ENCODE measurements around the gene TPK1.

The TPK1 gene

GRCh38 chr7:144445590-144445989 lies 390.3 kb downstream of the TPK1 start:
- Histone ChIP-seq H3K9ac (ENCODE audit: low read length) (no peak overlapping the region), H3K79me2 (ENCODE audit: control insufficient read depth, insufficient read depth, low read length) (no peaks in the 10 kb centered on the region), H3K4ac (ENCODE audit: low read depth, low read length) (no peak overlapping the region), H3K18ac (ENCODE audit: low read length) (no peak overlapping the region), H3K56ac (ENCODE audit: low read length) (no peak overlapping the region), H3K36me3 (ENCODE audit: control insufficient read depth, insufficient read depth, low read length) (no peaks in the 10 kb centered on the region), H3K4me1 (ENCODE audit: control insufficient read depth, low read depth, low read length) (no peaks in the 10 kb centered on the region), H2AK5ac (ENCODE audit: low read length) (no peak overlapping the region), H3K23ac (ENCODE audit: low read length) (no peak overlapping the region), H3K27me3 (ENCODE audit: insufficient read depth, low read length, poor library complexity) (no peaks in the 10 kb centered on the region), H3K4me2 (ENCODE audit: low read length) (no peak overlapping the region), H2BK120ac (ENCODE audit: low read depth, low read length) (no peak overlapping the region), H4K5ac (ENCODE audit: low read length) (no peak overlapping the region), H3K27ac (ENCODE audit: low read depth, low read length) (no peak overlapping the region), H2BK15ac (replicated peaks; ENCODE audit: low read depth) (no peak overlapping the region), H3K79me1 (ENCODE audit: low read length) (no peaks in the 10 kb centered on the region), H3K4me3 (ENCODE audit: low read length) (no peak overlapping the region), H4K8ac (ENCODE audit: low read depth, low read length) (no peak overlapping the region), H2BK5ac (ENCODE audit: low read length) (no peak overlapping the region)
- WGBS (ENCODE audit: extremely low coverage, insufficient coverage, low lambda C conversion rate) = no CpG with 5 or more reads among the region's 1 CpG
- DNase-seq = no peak

GRCh38 chr7:144439717-144440205 lies 396.1 kb downstream of the TPK1 start:
- H3K27me3 ChIP-seq (ENCODE audit: insufficient read depth, low read length, poor library complexity) = no peaks in the 10 kb centered on the region
- H3K36me3 ChIP-seq (ENCODE audit: control insufficient read depth, insufficient read depth, low read length) = no peaks in the 10 kb centered on the region
- no peak overlapping the region for H2BK120ac ChIP-seq (ENCODE audit: low read depth, low read length)
- H4K8ac ChIP-seq (ENCODE audit: low read depth, low read length) = no peak overlapping the region
- no peak overlapping the region for H3K4me3 ChIP-seq (ENCODE audit: low read length)
- H3K4me2 ChIP-seq (ENCODE audit: low read length) = no peak overlapping the region
- H4K5ac ChIP-seq (ENCODE audit: low read length) = no peak overlapping the region
- H3K9ac ChIP-seq (ENCODE audit: low read length) = no peak overlapping the region
- no peak overlapping the region for H3K4ac ChIP-seq (ENCODE audit: low read depth, low read length)
- H2AK5ac ChIP-seq (ENCODE audit: low read length) = no peak overlapping the region
- H2BK5ac ChIP-seq (ENCODE audit: low read length) = no peak overlapping the region
- no peak overlapping the region for H3K23ac ChIP-seq (ENCODE audit: low read length)
- H3K56ac ChIP-seq (ENCODE audit: low read length) = no peak overlapping the region
- H3K27ac ChIP-seq (ENCODE audit: low read depth, low read length) = no peak overlapping the region
- no peaks in the 10 kb centered on the region for H3K79me2 ChIP-seq (ENCODE audit: control insufficient read depth, insufficient read depth, low read length)
- WGBS (ENCODE audit: extremely low coverage, insufficient coverage, low lambda C conversion rate) = no CpG with 5 or more reads among the region's 5 CpGs
- DNase-seq = peak; percentile 41
- H3K79me1 ChIP-seq (ENCODE audit: low read length) = no peaks in the 10 kb centered on the region
- no peak overlapping the region for H3K18ac ChIP-seq (ENCODE audit: low read length)
- H2BK15ac ChIP-seq (replicated peaks; ENCODE audit: low read depth) = no peak overlapping the region
- H3K4me1 ChIP-seq (ENCODE audit: control insufficient read depth, low read depth, low read length) = no peaks in the 10 kb centered on the region

GRCh38 chr7:144438759-144439158 lies 397.1 kb downstream of the TPK1 start:
- H3K18ac ChIP-seq (ENCODE audit: low read length) = no peak overlapping the region
- no peak overlapping the region for H3K56ac ChIP-seq (ENCODE audit: low read length)
- no peak overlapping the region for H2BK15ac ChIP-seq (replicated peaks; ENCODE audit: low read depth)
- H2BK120ac ChIP-seq (ENCODE audit: low read depth, low read length) = no peak overlapping the region
- no peak overlapping the region for H3K4ac ChIP-seq (ENCODE audit: low read depth, low read length)
- H2AK5ac ChIP-seq (ENCODE audit: low read length) = no peak overlapping the region
- no peaks in the 10 kb centered on the region for H3K36me3 ChIP-seq (ENCODE audit: control insufficient read depth, insufficient read depth, low read length)
- H3K79me1 ChIP-seq (ENCODE audit: low read length) = no peaks in the 10 kb centered on the region
- H3K4me1 ChIP-seq (ENCODE audit: control insufficient read depth, low read depth, low read length) = no peaks in the 10 kb centered on the region
- H3K79me2 ChIP-seq (ENCODE audit: control insufficient read depth, insufficient read depth, low read length) = no peaks in the 10 kb centered on the region
- H4K8ac ChIP-seq (ENCODE audit: low read depth, low read length) = no peak overlapping the region
- H2BK5ac ChIP-seq (ENCODE audit: low read length) = no peak overlapping the region
- DNase-seq = no peak
- no peak overlapping the region for H4K5ac ChIP-seq (ENCODE audit: low read length)
- no peaks in the 10 kb centered on the region for H3K27me3 ChIP-seq (ENCODE audit: insufficient read depth, low read length, poor library complexity)
- no peak overlapping the region for H3K4me3 ChIP-seq (ENCODE audit: low read length)
- H3K23ac ChIP-seq (ENCODE audit: low read length) = no peak overlapping the region
- WGBS (ENCODE audit: extremely low coverage, insufficient coverage, low lambda C conversion rate) = no CpG with 5 or more reads among the region's 3 CpGs
- H3K4me2 ChIP-seq (ENCODE audit: low read length) = no peak overlapping the region
- H3K9ac ChIP-seq (ENCODE audit: low read length) = no peak overlapping the region
- H3K27ac ChIP-seq (ENCODE audit: low read depth, low read length) = no peak overlapping the region

- peak; percentile 70 for DNase-seq
- H2AK5ac ChIP-seq (ENCODE audit: low read length) = no peak overlapping the region
Measured at GRCh38 chr7:144437370-144438191, 398.3 kb downstream of the TPK1 start.

GRCh38 chr7:144436500-144436899 lies 399.4 kb downstream of the TPK1 start:
- H3K36me3 ChIP-seq (ENCODE audit: control insufficient read depth, insufficient read depth, low read length) = no peaks in the 10 kb centered on the region
- no peak overlapping the region for H2AK5ac ChIP-seq (ENCODE audit: low read length)
- H3K56ac ChIP-seq (ENCODE audit: low read length) = no peak overlapping the region
- H3K4me1 ChIP-seq (ENCODE audit: control insufficient read depth, low read depth, low read length) = no peaks in the 10 kb centered on the region
- H3K9ac ChIP-seq (ENCODE audit: low read length) = no peak overlapping the region
- H2BK15ac ChIP-seq (replicated peaks; ENCODE audit: low read depth) = no peak overlapping the region
- no peak overlapping the region for H2BK5ac ChIP-seq (ENCODE audit: low read length)
- H3K4ac ChIP-seq (ENCODE audit: low read depth, low read length) = no peak overlapping the region
- no peaks in the 10 kb centered on the region for H3K79me2 ChIP-seq (ENCODE audit: control insufficient read depth, insufficient read depth, low read length)
- H3K23ac ChIP-seq (ENCODE audit: low read length) = no peak overlapping the region
- H3K27me3 ChIP-seq (ENCODE audit: insufficient read depth, low read length, poor library complexity) = no peaks in the 10 kb centered on the region
- no peak overlapping the region for H3K18ac ChIP-seq (ENCODE audit: low read length)
- H2BK120ac ChIP-seq (ENCODE audit: low read depth, low read length) = no peak overlapping the region
- H4K5ac ChIP-seq (ENCODE audit: low read length) = no peak overlapping the region
- no CpG with 5 or more reads among the region's 9 CpGs for WGBS (ENCODE audit: extremely low coverage, insufficient coverage, low lambda C conversion rate)
- no peaks in the 10 kb centered on the region for H3K79me1 ChIP-seq (ENCODE audit: low read length)
- no peak overlapping the region for H3K4me2 ChIP-seq (ENCODE audit: low read length)
- no peak overlapping the region for H4K8ac ChIP-seq (ENCODE audit: low read depth, low read length)
- H3K27ac ChIP-seq (ENCODE audit: low read depth, low read length) = no peak overlapping the region
- DNase-seq = no peak
- no peak overlapping the region for H3K4me3 ChIP-seq (ENCODE audit: low read length)

More at GRCh38 chr7:144437370-144438191, 398.3 kb downstream of the TPK1 start:
- H2BK120ac ChIP-seq (ENCODE audit: low read depth, low read length) = no peak overlapping the region
- no peaks in the 10 kb centered on the region for H3K79me2 ChIP-seq (ENCODE audit: control insufficient read depth, insufficient read depth, low read length)
- WGBS (ENCODE audit: extremely low coverage, insufficient coverage, low lambda C conversion rate) = no CpG with 5 or more reads among the region's 4 CpGs
- no peak overlapping the region for H3K23ac ChIP-seq (ENCODE audit: low read length)
- no peak overlapping the region for H3K4ac ChIP-seq (ENCODE audit: low read depth, low read length)
- H3K36me3 ChIP-seq (ENCODE audit: control insufficient read depth, insufficient read depth, low read length) = no peaks in the 10 kb centered on the region
- no peaks in the 10 kb centered on the region for H3K27me3 ChIP-seq (ENCODE audit: insufficient read depth, low read length, poor library complexity)
- no peak overlapping the region for H3K56ac ChIP-seq (ENCODE audit: low read length)
- no peak overlapping the region for H2BK15ac ChIP-seq (replicated peaks; ENCODE audit: low read depth)
- H3K79me1 ChIP-seq (ENCODE audit: low read length) = no peaks in the 10 kb centered on the region
- H4K5ac ChIP-seq (ENCODE audit: low read length) = no peak overlapping the region
- no peak overlapping the region for H3K9ac ChIP-seq (ENCODE audit: low read length)
- no peak overlapping the region for H3K18ac ChIP-seq (ENCODE audit: low read length)
- no peak overlapping the region for H2BK5ac ChIP-seq (ENCODE audit: low read length)
- H3K4me3 ChIP-seq (ENCODE audit: low read length) = no peak overlapping the region
- H4K8ac ChIP-seq (ENCODE audit: low read depth, low read length) = no peak overlapping the region
- H3K27ac ChIP-seq (ENCODE audit: low read depth, low read length) = no peak overlapping the region
- no peaks in the 10 kb centered on the region for H3K4me1 ChIP-seq (ENCODE audit: control insufficient read depth, low read depth, low read length)
- no peak overlapping the region for H3K4me2 ChIP-seq (ENCODE audit: low read length)

Measured in mesendoderm (in vitro differentiated cells).